Smooth muscle cell (in vitro differentiated cells): Measurements from ENCODE around the gene TPK1. TPM values are rescaled to one million over a fixed set of nuclear protein-coding genes. Genes with fewer than 3 reads are reported as not detected.
A peak's percentile ranks its signal among the peaks of the same experiment; 100 is the strongest.
"Not testable (repeated sequence)": the region's sequence is repeated elsewhere in the genome, so short reads cannot be mapped to it uniquely, and the experiment has no call there.

Experiments
- DNase-seq: peaks from one replicate; lab custom pipeline; 2025; ENCODE audit not compliant: unreplicated experiment; lab: John Stamatoyannopoulos, UW
- H2AFZ ChIP-seq: fragments of 200-600 bp; sonication (generic); 2 replicates; pipeline ENCODE4 v1.6.0; 2016; ENCODE audit warnings: antibody characterized with exemption, low read depth, mild to moderate bottlenecking
- H3F3A ChIP-seq: fragments of 200-600 bp; sonication (generic); 2 replicates; pipeline ENCODE4 v1.6.0; 2017; ENCODE audit warnings: antibody characterized with exemption, low read depth
- H3K27ac ChIP-seq: fragments of 200-600 bp; sonication (generic); 2 replicates; pipeline ENCODE4 v1.5.1; 2016; ENCODE audit warnings: low read depth, mild to moderate bottlenecking
- H3K27me3 ChIP-seq: fragments of 200-600 bp; sonication (generic); 2 replicates; pipeline ENCODE4 v1.6.1; 2016; ENCODE audit warnings: low read depth, mild to moderate bottlenecking
- H3K36me3 ChIP-seq: fragments of 200-600 bp; sonication (generic); 2 replicates; pipeline ENCODE4 v1.5.1; 2016; ENCODE audit warnings: low read depth
- H3K4me1 ChIP-seq: fragments of 200-600 bp; sonication (generic); 2 replicates; pipeline ENCODE4 v1.5.1; 2016; ENCODE audit warnings: low read depth
- H3K4me2 ChIP-seq: fragments of 200-600 bp; sonication (generic); 2 replicates; pipeline ENCODE4 v1.6.0; 2016; ENCODE audit warnings: mild to moderate bottlenecking
- H3K4me3 ChIP-seq: fragments of 200-600 bp; sonication (generic); 2 replicates; pipeline ENCODE4 v1.5.1; 2016; ENCODE audit warnings: mild to moderate bottlenecking
- H3K79me2 ChIP-seq: fragments of 200-600 bp; sonication (generic); 2 replicates; pipeline ENCODE4 v1.6.0; 2016; ENCODE audit warnings: low read depth, mild to moderate bottlenecking
- H3K9ac ChIP-seq: fragments of 200-600 bp; sonication (generic); 2 replicates; pipeline ENCODE4 v1.6.0; 2016; ENCODE audit warnings: low read depth
- H3K9me3 ChIP-seq: fragments of 200-600 bp; sonication (generic); replicated peaks from 2 replicates; pipeline ENCODE4 v1.5.1; 2016; ENCODE audit warnings: low read depth
- H4K20me1 ChIP-seq: fragments of 200-600 bp; sonication (generic); 2 replicates; pipeline ENCODE4 v1.6.0; 2016; ENCODE audit warnings: low read depth
- WGBS: methylation state at CpG from one replicate; pipeline ENCODE4 v1.1.7; 2016; ENCODE audit warnings: low lambda C conversion rate; 5-methylcytosine and 5-hydroxymethylcytosine counted together
- polyA plus RNA-seq: library from polyadenylated mRNA; unstranded; fragments of >200 nt; fragmentation: Nextera tagmentation; extraction: Ambion mirVana; gene quantifications from 2 replicates; pipeline ENCODE4 v1.2.1, GENCODE V29; 2016
- total RNA-seq: library from RNA; depleted of rRNA; stranded (reverse); fragments of >200 nt; gene quantifications from 2 replicates; pipeline ENCODE4 v1.2.3, GENCODE V29; 2014
- TF ChIP-seq, protein P1 (sequence below): fragments of 200-600 bp; sonication (generic); IDR thresholded peaks from 2 replicates; pipeline ENCODE4 v1.5.1; 2017; ENCODE audit warnings: borderline replicate concordance, mild to moderate bottlenecking, antibody characterized with exemption; ENCODE audit not compliant: insufficient read depth, poor library complexity, severe bottlenecking

TPK1 gene
- total and polyA plus RNA-seq, 2 experiments from 2014 or later: 1.2 to 1.9 TPM

DNA sequence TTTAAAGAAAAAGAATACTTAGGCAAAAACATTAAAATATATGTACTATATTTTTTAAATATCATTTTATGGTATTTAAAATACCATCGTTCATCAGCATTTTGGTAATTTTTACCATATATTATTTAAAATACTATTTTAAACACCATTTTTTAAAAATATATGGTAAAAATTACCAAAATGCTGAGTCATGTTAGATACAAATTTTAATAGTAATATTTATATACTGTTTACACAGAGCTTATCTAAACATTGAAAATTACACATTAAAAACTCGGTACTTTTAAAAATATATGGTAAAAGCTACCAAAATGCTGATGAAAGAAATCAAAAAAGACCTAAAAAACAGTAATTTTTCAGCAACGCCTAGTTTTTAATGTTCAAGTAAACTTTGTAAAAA, 105.6 kb downstream of the TPK1 start:
- H3K27ac ChIP-seq: no peak overlapping the region
- H3K9me3 ChIP-seq: no peaks in the 10 kb centered on the region
- H3K27me3 ChIP-seq: no peaks in the 10 kb centered on the region
- H3K4me2 ChIP-seq: no peak overlapping the region
- TF ChIP-seq, protein P1, sequence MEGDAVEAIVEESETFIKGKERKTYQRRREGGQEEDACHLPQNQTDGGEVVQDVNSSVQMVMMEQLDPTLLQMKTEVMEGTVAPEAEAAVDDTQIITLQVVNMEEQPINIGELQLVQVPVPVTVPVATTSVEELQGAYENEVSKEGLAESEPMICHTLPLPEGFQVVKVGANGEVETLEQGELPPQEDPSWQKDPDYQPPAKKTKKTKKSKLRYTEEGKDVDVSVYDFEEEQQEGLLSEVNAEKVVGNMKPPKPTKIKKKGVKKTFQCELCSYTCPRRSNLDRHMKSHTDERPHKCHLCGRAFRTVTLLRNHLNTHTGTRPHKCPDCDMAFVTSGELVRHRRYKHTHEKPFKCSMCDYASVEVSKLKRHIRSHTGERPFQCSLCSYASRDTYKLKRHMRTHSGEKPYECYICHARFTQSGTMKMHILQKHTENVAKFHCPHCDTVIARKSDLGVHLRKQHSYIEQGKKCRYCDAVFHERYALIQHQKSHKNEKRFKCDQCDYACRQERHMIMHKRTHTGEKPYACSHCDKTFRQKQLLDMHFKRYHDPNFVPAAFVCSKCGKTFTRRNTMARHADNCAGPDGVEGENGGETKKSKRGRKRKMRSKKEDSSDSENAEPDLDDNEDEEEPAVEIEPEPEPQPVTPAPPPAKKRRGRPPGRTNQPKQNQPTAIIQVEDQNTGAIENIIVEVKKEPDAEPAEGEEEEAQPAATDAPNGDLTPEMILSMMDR: no peak
- H3K9ac ChIP-seq: no peak overlapping the region
- no peaks in the 10 kb centered on the region for H4K20me1 ChIP-seq
- H3K36me3 ChIP-seq: no peaks in the 10 kb centered on the region
- H3K4me3 ChIP-seq: no peak overlapping the region
- no peaks in the 10 kb centered on the region for H3K79me2 ChIP-seq
- no peaks in the 10 kb centered on the region for H3F3A ChIP-seq
- no peak overlapping the region for H2AFZ ChIP-seq
- H3K4me1 ChIP-seq: no peaks in the 10 kb centered on the region
- DNase-seq: no peak
- WGBS: 93% methylated on average over 3 of the region's 3 CpGs

DNA sequence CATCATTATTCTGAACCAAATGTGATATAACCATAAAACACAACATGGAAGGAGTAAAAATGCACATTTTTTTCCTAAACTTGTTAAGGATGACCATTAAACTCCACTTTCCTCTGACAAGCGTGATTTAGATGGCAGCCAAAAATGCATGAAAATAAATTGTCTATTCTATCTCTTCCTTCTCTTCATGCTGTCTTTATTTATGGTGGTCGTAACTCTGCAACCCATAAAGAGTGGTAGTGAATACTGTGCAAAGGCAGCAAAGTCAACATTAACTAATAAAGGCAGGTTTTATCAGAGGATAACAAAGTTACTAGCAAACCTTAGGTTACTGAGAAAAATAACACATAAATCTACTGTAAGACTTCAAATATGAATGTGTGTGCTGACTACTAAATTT, 106.6 kb downstream of the TPK1 start:
- H3K9me3 ChIP-seq: no peaks in the 10 kb centered on the region
- no peaks in the 10 kb centered on the region for H3K4me1 ChIP-seq
- H4K20me1 ChIP-seq: no peaks in the 10 kb centered on the region
- TF ChIP-seq, protein P1: no peak
- peak overlapping the region; percentile 70 for H3K4me2 ChIP-seq
- DNase-seq: no peak
- H2AFZ ChIP-seq: no peak overlapping the region
- H3F3A ChIP-seq: no peaks in the 10 kb centered on the region
- H3K27ac ChIP-seq: no peak overlapping the region
- no peak overlapping the region for H3K9ac ChIP-seq
- 57% methylated on average over 2 of the region's 2 CpGs for WGBS
- no peaks in the 10 kb centered on the region for H3K36me3 ChIP-seq
- H3K27me3 ChIP-seq: no peaks in the 10 kb centered on the region
- H3K79me2 ChIP-seq: no peaks in the 10 kb centered on the region
- H3K4me3 ChIP-seq: no peak overlapping the region

DNA sequence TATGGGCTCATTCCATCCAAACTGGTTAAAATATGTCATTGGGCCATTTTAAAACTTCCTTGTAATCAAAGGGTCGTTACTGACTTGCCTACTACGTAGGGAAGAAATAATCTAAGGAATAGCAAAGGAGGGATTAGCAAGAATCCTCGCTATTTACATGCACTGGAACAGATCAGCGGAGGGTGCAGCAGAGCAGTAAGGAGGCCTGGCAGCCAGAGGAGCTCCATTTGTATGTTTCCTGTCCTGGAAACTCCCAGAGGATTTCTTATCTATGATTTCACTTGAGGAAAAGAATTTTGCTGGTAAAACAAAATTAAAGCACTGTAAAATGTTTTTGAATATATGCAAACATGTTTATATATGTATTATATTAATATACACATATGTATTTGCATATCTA, 107.3 kb downstream of the TPK1 start:
- Histone ChIP-seq H4K20me1 (no peaks in the 10 kb centered on the region), H2AFZ (peak overlapping the region; percentile 26), H3K36me3 (no peaks in the 10 kb centered on the region), H3K27me3 (no peaks in the 10 kb centered on the region), H3K9me3 (no peaks in the 10 kb centered on the region), H3K79me2 (no peaks in the 10 kb centered on the region), H3K4me2 (peak overlapping the region; percentile 70), H3K27ac (no peak overlapping the region), H3F3A (no peaks in the 10 kb centered on the region), H3K9ac (no peak overlapping the region), H3K4me1 (no peaks in the 10 kb centered on the region), H3K4me3 (no peak overlapping the region)
- 17% methylated on average over 4 of the region's 4 CpGs for WGBS
- TF ChIP-seq, protein P1: no peak
- DNase-seq: no peak

DNA sequence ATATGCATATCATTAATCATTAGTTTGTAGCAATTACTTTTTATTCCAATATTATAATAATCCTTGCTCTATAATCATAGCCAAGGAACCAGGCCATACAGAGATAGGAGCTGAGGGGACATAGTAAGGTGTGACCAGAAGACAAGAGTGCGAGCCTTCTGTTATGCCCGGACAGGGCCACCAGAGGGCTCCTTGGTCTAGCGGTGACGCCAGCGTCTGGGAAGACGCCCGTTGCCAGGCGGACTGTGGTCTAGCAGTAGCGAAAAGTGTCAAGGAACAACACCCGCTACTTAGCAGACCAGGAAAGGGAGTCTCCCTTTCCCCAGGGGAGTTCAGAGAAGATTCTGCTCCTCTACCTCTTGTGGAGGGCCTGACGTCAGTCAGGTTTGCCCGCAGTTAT, 109.0 kb downstream of the TPK1 start:
- H3K79me2 ChIP-seq, H3F3A ChIP-seq, H2AFZ ChIP-seq, H3K27me3 ChIP-seq, DNase-seq, H3K4me1 ChIP-seq, H3K4me3 ChIP-seq, H3K9me3 ChIP-seq, H4K20me1 ChIP-seq, H3K27ac ChIP-seq, H3K9ac ChIP-seq, H3K4me2 ChIP-seq, H3K36me3 ChIP-seq: not testable (repeated sequence)
- WGBS: 84% methylated on average over 12 of the region's 12 CpGs
